GM12878 (cell line): ENCODE measurements around the gene CDKN2AIPNL. TPM values are rescaled to one million over a fixed set of nuclear protein-coding genes. Genes with fewer than 3 reads are reported as not detected.

Experiments
- CEBPZ ChIP-seq: fragments of 150-350 bp; IDR thresholded peaks from 2 replicates; pipeline ENCODE4 v1.6.1; 2016; ENCODE audit warnings: low read depth, low read length
- EGR1 ChIP-seq, 2 experiments: IDR thresholded peaks; 1 replicate in 1 of 2; 2 replicates in 1 of 2; pipeline ENCODE4 v1.6.1; 2011 to 2012; ENCODE audit warnings: low read depth in 2 of 2, low read length in 2 of 2, borderline replicate concordance in 1 of 2, mild to moderate bottlenecking in 1 of 2, moderate library complexity in 1 of 2
- ESRRA ChIP-seq: IDR thresholded peaks from 2 replicates; pipeline ENCODE4 v1.6.1; 2012; ENCODE audit warnings: mild to moderate bottlenecking, low read length, improper control_type of control experiment
- EZH2 ChIP-seq: IDR thresholded peaks from 2 replicates; pipeline ENCODE4 v1.6.1; 2012; ENCODE audit warnings: low read depth, mild to moderate bottlenecking, control low read depth, inconsistent platforms, low read length, borderline replicate concordance; ENCODE audit not compliant: control insufficient read depth
- IRF5 ChIP-seq: fragments of 450-650 bp; IDR thresholded peaks from 2 replicates; pipeline ENCODE4 v1.6.1; 2017; ENCODE audit warnings: borderline replicate concordance
- KAT2A ChIP-seq: conservative IDR thresholded peaks from 2 replicates; pipeline ENCODE4 v1.6.1; 2011; ENCODE audit warnings: low read depth, low read length; ENCODE audit not compliant: control insufficient read depth
- MTA2 ChIP-seq: fragments of 450-650 bp; IDR thresholded peaks from 2 replicates; pipeline ENCODE4 v1.6.1; 2016; ENCODE audit warnings: low read depth, mild to moderate bottlenecking, moderate library complexity
- MTA3 ChIP-seq: IDR thresholded peaks from 2 replicates; pipeline ENCODE4 v1.6.1; 2012; ENCODE audit warnings: low read length, inconsistent platforms, borderline replicate concordance
- PRDM15 ChIP-seq: fragments of 450-650 bp; formaldehyde crosslinking; IDR thresholded peaks from 2 replicates; pipeline ENCODE4 v1.4.0; 2020; ENCODE audit warnings: mild to moderate bottlenecking, moderate library complexity
- RFX5 ChIP-seq: IDR thresholded peaks from 2 replicates; pipeline ENCODE4 v1.6.1; 2011; ENCODE audit warnings: low read depth, low read length, improper control_type of control experiment
- SIN3A ChIP-seq: IDR thresholded peaks from 2 replicates; pipeline ENCODE4 v1.6.1; 2012; ENCODE audit warnings: low read depth, low read length, improper control_type of control experiment
- TARDBP ChIP-seq: IDR thresholded peaks from 2 replicates; pipeline ENCODE4 v1.6.1; 2016; ENCODE audit warnings: borderline replicate concordance
- ZNF384 ChIP-seq: IDR thresholded peaks from 2 replicates; pipeline ENCODE4 v1.6.1; 2012; ENCODE audit warnings: low read depth, mild to moderate bottlenecking, low read length, improper control_type of control experiment, borderline replicate concordance
- polyA plus RNA-seq, 11 experiments: library from polyadenylated mRNA; depleted of rRNA in 4 of 11; unstranded in 6 of 11; stranded (reverse) in 5 of 11; fragments of >200 nt; fragmentation: Nextera tagmentation in 4 of 11; fragmentation: Illumina TruSeq in 1 of 11; extraction: Ambion mirVana in 4 of 11; extraction: Trizol in 1 of 11; gene quantifications; 1 replicate in 1 of 11; 2 replicates in 10 of 11; pipeline versions ENCODE4 v1.2.1 to v1.2.3, GENCODE V29; 2011 to 2016; ENCODE audit warnings: inconsistent platforms in 2 of 11, missing spikeins in 2 of 11, low read depth in 1 of 11
- total RNA-seq, 4 experiments: library from RNA; depleted of rRNA in 3 of 4; stranded (reverse); fragments of >200 nt in 3 of 4; fragmentation: Illumina TruSeq in 1 of 4; extraction: Trizol in 1 of 4; gene quantifications; 2 replicates each; pipeline versions ENCODE4 v1.2.1 to v1.2.3, GENCODE V29; 2013 to 2021
- TF ChIP-seq, protein P1 (sequence below): fragments of 450-650 bp; IDR thresholded peaks from 2 replicates; pipeline ENCODE4 v1.6.1; 2017; ENCODE audit warnings: antibody characterized with exemption, mild to moderate bottlenecking, moderate library complexity

CDKN2AIPNL gene
- total and polyA plus RNA-seq, 10 of the 15 experiments (the other 5 are each of a cell fraction or from before 2014, with no cell fraction given): 23.5 to 72.0 (median 36.6) TPM

DNA sequence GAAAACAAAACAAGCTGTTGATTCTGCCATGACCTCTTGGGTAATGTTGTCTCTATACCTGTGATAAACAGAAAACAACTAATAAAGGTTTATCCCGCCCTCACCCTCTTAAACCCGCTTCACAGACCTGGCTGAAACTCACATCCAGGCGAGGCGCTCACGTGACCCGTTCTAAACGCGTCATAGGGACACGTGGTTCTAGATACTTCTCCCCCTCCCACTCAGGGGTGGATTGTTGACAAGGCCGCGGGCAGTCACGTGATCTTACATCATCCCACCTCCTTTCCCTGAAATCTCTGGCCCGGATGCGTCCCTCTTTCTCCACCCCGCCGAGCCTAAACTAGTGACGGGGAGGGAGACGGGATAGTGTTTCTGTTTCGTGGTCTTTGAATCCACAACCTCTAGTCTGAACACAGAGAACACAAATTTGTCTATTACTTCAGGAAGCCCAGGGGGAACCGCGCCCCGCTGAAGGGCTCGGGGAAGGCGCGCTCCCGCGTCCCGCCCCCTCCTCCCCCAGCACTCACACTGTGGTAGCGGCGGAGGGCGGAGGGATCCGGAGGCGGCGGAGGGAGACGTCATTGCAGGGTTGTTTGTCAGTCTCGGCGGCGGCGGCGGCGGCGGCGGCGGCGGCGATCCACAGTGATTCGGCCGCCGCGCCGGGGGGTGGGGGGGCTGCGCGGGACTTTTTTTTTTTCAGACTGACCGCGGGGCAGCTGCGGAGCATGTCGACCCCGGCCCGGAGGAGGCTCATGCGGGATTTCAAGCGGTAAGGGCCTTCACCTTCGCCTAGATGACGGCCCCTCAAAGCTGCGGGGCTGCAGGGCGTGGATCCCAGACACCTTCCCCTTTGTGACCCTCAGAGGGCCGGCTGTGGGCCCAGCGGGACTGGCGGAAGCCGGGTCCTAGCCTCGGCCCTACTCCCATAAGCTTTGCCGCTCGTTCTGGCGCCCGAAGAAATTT lies 40.5 kb downstream of the CDKN2AIPNL start, which contains the start of gene UBE2B (continued):
- peak; percentile 98 for TF ChIP-seq PRDM15
- no peak for TF ChIP-seq RFX5
- TF ChIP-seq, protein P1, sequence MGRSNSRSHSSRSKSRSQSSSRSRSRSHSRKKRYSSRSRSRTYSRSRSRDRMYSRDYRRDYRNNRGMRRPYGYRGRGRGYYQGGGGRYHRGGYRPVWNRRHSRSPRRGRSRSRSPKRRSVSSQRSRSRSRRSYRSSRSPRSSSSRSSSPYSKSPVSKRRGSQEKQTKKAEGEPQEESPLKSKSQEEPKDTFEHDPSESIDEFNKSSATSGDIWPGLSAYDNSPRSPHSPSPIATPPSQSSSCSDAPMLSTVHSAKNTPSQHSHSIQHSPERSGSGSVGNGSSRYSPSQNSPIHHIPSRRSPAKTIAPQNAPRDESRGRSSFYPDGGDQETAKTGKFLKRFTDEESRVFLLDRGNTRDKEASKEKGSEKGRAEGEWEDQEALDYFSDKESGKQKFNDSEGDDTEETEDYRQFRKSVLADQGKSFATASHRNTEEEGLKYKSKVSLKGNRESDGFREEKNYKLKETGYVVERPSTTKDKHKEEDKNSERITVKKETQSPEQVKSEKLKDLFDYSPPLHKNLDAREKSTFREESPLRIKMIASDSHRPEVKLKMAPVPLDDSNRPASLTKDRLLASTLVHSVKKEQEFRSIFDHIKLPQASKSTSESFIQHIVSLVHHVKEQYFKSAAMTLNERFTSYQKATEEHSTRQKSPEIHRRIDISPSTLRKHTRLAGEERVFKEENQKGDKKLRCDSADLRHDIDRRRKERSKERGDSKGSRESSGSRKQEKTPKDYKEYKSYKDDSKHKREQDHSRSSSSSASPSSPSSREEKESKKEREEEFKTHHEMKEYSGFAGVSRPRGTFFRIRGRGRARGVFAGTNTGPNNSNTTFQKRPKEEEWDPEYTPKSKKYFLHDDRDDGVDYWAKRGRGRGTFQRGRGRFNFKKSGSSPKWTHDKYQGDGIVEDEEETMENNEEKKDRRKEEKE: peak; percentile 97
- no peak for TF ChIP-seq ESRRA
- TF ChIP-seq MTA2: peak; percentile 76; the same call in 1 of the 2 replicates
- no peak for TF ChIP-seq CEBPZ
- no peak for TF ChIP-seq EZH2
- peak; percentile 69; the same call in 1 of the 2 replicates for TF ChIP-seq SIN3A
- no peak for TF ChIP-seq ZNF384
- TF ChIP-seq EGR1 (IDR thresholded peaks at IDR 0.05; ENCODE audit: borderline replicate concordance in 1 of 2, low read depth in 2 of 2, low read length in 2 of 2): peak in 1 of 2 experiments; percentile 90; a peak in 2 of 3 replicates
- no peak for TF ChIP-seq KAT2A
- TF ChIP-seq MTA3: no peak
- 0 out of 2 replicates have a peak, but pooled peaks have one; percentile 83 for TF ChIP-seq TARDBP
- TF ChIP-seq IRF5: no peak
